ENCODE measurements around the gene SLAMF9. TPM values are rescaled to one million over a fixed set of nuclear protein-coding genes. Genes with fewer than 3 reads are reported as not detected.

Gene SLAMF9
- total RNA-seq, 1 experiment from 2014 or later: not detected

GRCh38 chr1:159917533-159918351, 36.3 kb downstream of the SLAMF9 start:
- Histone ChIP-seq H3K23me2 (ENCODE audit: insufficient read length, low read depth, low read length, poor library complexity, severe bottlenecking) (no peaks in the 10 kb centered on the region), H3T11ph (ENCODE audit: low read length) (no peak overlapping the region), H4K91ac (ENCODE audit: insufficient read length, low read depth, low read length) (no peak overlapping the region), H2BK20ac (ENCODE audit: low read depth, low read length, poor library complexity, severe bottlenecking) (no peak overlapping the region), H3K14ac (ENCODE audit: insufficient read depth, low read length) (no peak overlapping the region; the same call in 1 of the 2 replicates), H2BK120ac (ENCODE audit: low read depth, low read length, poor library complexity, severe bottlenecking) (no peak overlapping the region), H3K18ac (ENCODE audit: insufficient read length, low read depth, low read length) (no peak overlapping the region), H3K23ac (ENCODE audit: insufficient read length, low read depth, low read length) (no peak overlapping the region), H3K79me2 (ENCODE audit: insufficient read depth, low read length) (no peaks in the 10 kb centered on the region), H3K9me3 (ENCODE audit: control insufficient read depth, low read depth, low read length) (no peaks in the 10 kb centered on the region), H2BK15ac (ENCODE audit: low read depth, low read length) (no peak overlapping the region; the same call in 1 of the 2 replicates), H2BK5ac (ENCODE audit: insufficient read length, low read length) (no peak overlapping the region), H4K20me1 (ENCODE audit: control insufficient read depth, insufficient read depth, insufficient read length) (no peaks in the 10 kb centered on the region), H3K27ac (ENCODE audit: insufficient read length, low read depth, low read length) (no peak overlapping the region), H3K27me3 (ENCODE audit: insufficient read depth, low read length) (no peaks in the 10 kb centered on the region), H3K79me1 (ENCODE audit: insufficient read depth, low read depth, low read length, poor library complexity, severe bottlenecking) (no peaks in the 10 kb centered on the region), H2AK5ac (ENCODE audit: insufficient read length, low read length) (no peak overlapping the region), H2AFZ (ENCODE audit: low read length) (no peak overlapping the region), H3K4me2 (ENCODE audit: insufficient read depth, insufficient read length, low read length) (no peak overlapping the region), H2BK12ac (ENCODE audit: insufficient read length, low read depth, low read length) (no peak overlapping the region), H4K8ac (replicated peaks; ENCODE audit: insufficient read length, low read depth, low read length) (no peak overlapping the region), H3K4ac (ENCODE audit: low read depth, low read length) (no peak overlapping the region), H4K5ac (ENCODE audit: insufficient read length, low read depth, low read length) (no peak overlapping the region), H3K56ac (ENCODE audit: insufficient read length, low read depth, low read length) (no peak overlapping the region), H3K4me1 (ENCODE audit: insufficient read depth, low read length) (peaks cover 18% of the 10 kb centered on the region; the same call in 1 of the 2 replicates), H3K9ac (ENCODE audit: extremely low read depth, insufficient read length, low read length) (no peak overlapping the region)
- peaks cover 51 to 52% of the 10 kb centered on the region in 2 experiments for H3K4me1 Mint-ChIP-seq
- H3K36me3 Mint-ChIP-seq (ENCODE audit: insufficient read depth in 1 of 3, low read depth in 3 of 3): peaks cover 0 to 35% (median 20%) of the 10 kb centered on the region in 3 experiments; a peak in 5 of 7 replicates
- no peak overlapping the region for H3K4me3 Mint-ChIP-seq
- H3K27ac Mint-ChIP-seq: peak overlapping the region in 2 of 3 experiments; percentile 42 to 73; a peak in 3 of 7 replicates
- no CpG with 5 or more reads among the region's 5 CpGs for WGBS (ENCODE audit: extremely low coverage, insufficient read length, low lambda C conversion rate)
- TF ChIP-seq CTCF (conservative IDR thresholded peaks at IDR 0.05): no peak
- no peaks in the 10 kb centered on the region for H3K27me3 Mint-ChIP-seq (ENCODE audit: low read depth)
- no peak for DNase-seq
- no peaks in the 10 kb centered on the region; a peak in 1 of 5 replicates for H3K9me3 Mint-ChIP-seq

Measured in H9 (cell line).